NT2/D1 (cell line): ENCODE data around the gene TMPRSS11D.

Experiments used
- SUZ12 ChIP-seq: IDR thresholded peaks from 2 replicates; pipeline ENCODE4 v1.6.1; 2011; ENCODE audit not compliant: insufficient read length, insufficient read depth; ENCODE audit errors: extremely low read depth
- YY1 ChIP-seq: IDR thresholded peaks from 2 replicates; pipeline ENCODE4 v1.6.1; 2011; ENCODE audit not compliant: insufficient read length, insufficient read depth
- ZNF274 ChIP-seq: IDR thresholded peaks from 2 replicates; pipeline ENCODE4 v1.6.1; 2011; ENCODE audit warnings: mild to moderate bottlenecking, low read depth, low read length

- TF ChIP-seq ZNF274 (no peak), YY1 (no peak), SUZ12 (no peak)
These were observed 2.8 kb downstream of the TMPRSS11D start for GRCh38 chr4:67880866-67881610.
